ENCODE data around the gene CFAP210. TPM values are rescaled to one million over a fixed set of nuclear protein-coding genes. Genes with fewer than 3 reads are reported as not detected.

Gene CFAP210
- total and polyA plus RNA-seq, 4 donors: 0.02 to 0.42 (median 0.21) TPM

- Histone ChIP-seq H3K4me1 (ENCODE audit: control insufficient read depth in 4 of 4, insufficient read depth in 4 of 4, low read length in 3 of 4) (peaks cover 3 to 17% (median 10%) of the 10 kb centered on the region in 4 donors), H3K27ac (ENCODE audit: low read depth in 1 of 2, low read length in 2 of 2) (peak overlapping the region; percentile 73 to 90), H3K36me3 (ENCODE audit: control insufficient read depth in 4 of 4, insufficient read depth in 3 of 4, low read depth in 1 of 4, low read length in 3 of 4) (no peaks in the 10 kb centered on the region), H3K27me3 (ENCODE audit: control insufficient read depth in 4 of 4, insufficient read depth in 4 of 4, low read length in 3 of 4) (no peaks in the 10 kb centered on the region), H3K9me3 (ENCODE audit: control insufficient read depth in 4 of 4, low read length in 3 of 4) (no peaks in the 10 kb centered on the region), H3K9ac (ENCODE audit: low read depth in 1 of 2, low read length in 2 of 2) (peak overlapping the region in 1 of 2 donors; percentile 53), H3K4me3 (ENCODE audit: low read depth in 1 of 3, low read length in 3 of 3) (no peak overlapping the region)
- WGBS: 75% methylated on average over 3 of the region's 3 CpGs
- no peak for TF ChIP-seq FOXA1 (IDR thresholded peaks at IDR 0.05)
- no peak for TF ChIP-seq REST (IDR thresholded peaks at IDR 0.05)
- TF ChIP-seq MAX (IDR thresholded peaks at IDR 0.05): no peak
- no peak for TF ChIP-seq SP1 (IDR thresholded peaks at IDR 0.05)
- no peak for TF ChIP-seq HNF4A (conservative IDR thresholded peaks at IDR 0.05)
- no peak for TF ChIP-seq HNF4G (IDR thresholded peaks at IDR 0.05)
- no peak for TF ChIP-seq GABPA (IDR thresholded peaks at IDR 0.05 in 1 of 2, conservative IDR thresholded peaks at IDR 0.05 in 1 of 2)
- TF ChIP-seq FOXA2 (IDR thresholded peaks at IDR 0.05): no peak
- TF ChIP-seq EGR1 (IDR thresholded peaks at IDR 0.05; ENCODE audit: low read depth in 2 of 2): no peak
- TF ChIP-seq NR2F2 (IDR thresholded peaks at IDR 0.05): no peak
- TF ChIP-seq CTCF (IDR thresholded peaks at IDR 0.05; ENCODE audit: low read depth, low read length, missing input control): no peak
- no peak for TF ChIP-seq RXRA (IDR thresholded peaks at IDR 0.05)
- no peak for TF ChIP-seq JUND (IDR thresholded peaks at IDR 0.05)
- no peak for TF ChIP-seq ATF3 (IDR thresholded peaks at IDR 0.05)
- TF ChIP-seq YY1 (IDR thresholded peaks at IDR 0.05): no peak
- TF ChIP-seq RAD21 (IDR thresholded peaks at IDR 0.05): no peak
- no peak for TF ChIP-seq ZBTB33 (IDR thresholded peaks at IDR 0.05)
- no peak for DNase-seq (ENCODE audit: low spot score)
Measured at GRCh38 chr2:169684135-169684565, 10.1 kb downstream of the CFAP210 start.
